Measurements from ENCODE around the gene MRAP. TPM values are rescaled to one million over a fixed set of nuclear protein-coding genes. Genes with fewer than 3 reads are reported as not detected.
"Not testable (repeated sequence)": the region's sequence is repeated elsewhere in the genome, so short reads cannot be mapped to it uniquely, and the experiment has no call there.

The MRAP gene
- polyA plus RNA-seq, 2 of the 4 experiments (the other 2 are of a cell fraction) = not detected

GRCh38 chr21:32261929-32262328 is 36.7 kb upstream of the MRAP start:
- ChIA-PET POLR2A (interaction anchor here (0.6 kb wide), 1 partner anchor 39 kb away, joined by 4 read pairs; no protein-coding TSS in a partner anchor), CTCF (interaction anchor here (0.8 kb wide), 1 partner anchor 396 kb away, joined by 3 read pairs; no protein-coding TSS in a partner anchor)
- Histone ChIP-seq H3K4me1 (peaks cover 4% of the 10 kb centered on the region; the same call in 1 of the 3 replicates), H3K4me2 (no peak overlapping the region), H3K4me3 (no peak overlapping the region), H3K9me3 (no peaks in the 10 kb centered on the region), H3K27ac (no peak overlapping the region)
- ATAC-seq (no peak), FAIRE-seq (no peak), DNase-seq (ENCODE audit: low read depth in 1 of 2, low spot score in 1 of 2) (no peak)
- WGBS (ENCODE audit: missing lambda C conversion rate) = 82% methylated on average over 5 of the region's 5 CpGs
- TF ChIP-seq NR3C1 (IDR thresholded peaks at IDR 0.05) (no peak), CTCF (IDR thresholded peaks at IDR 0.05) (no peak), MAFK (IDR thresholded peaks at IDR 0.05; ENCODE audit: partially characterized antibody) (no peak), TFCP2L1 (CRISPR knock-in tag; IDR thresholded peaks at IDR 0.05) (no peak), RFX5 (IDR thresholded peaks at IDR 0.05) (no peak), KDM1A (IDR thresholded peaks at IDR 0.05; ENCODE audit: low read depth) (no peak), USF2 (IDR thresholded peaks at IDR 0.05) (no peak), RNF2 (IDR thresholded peaks at IDR 0.05; ENCODE audit: borderline replicate concordance, low read depth) (no peak), ESRRA (IDR thresholded peaks at IDR 0.05; ENCODE audit: borderline replicate concordance, low read length) (no peak), ZFP36 (IDR thresholded peaks at IDR 0.05; ENCODE audit: borderline replicate concordance, partially characterized antibody) (no peak), FOSL2 (IDR thresholded peaks at IDR 0.05) (no peak), FOSL2 (CRISPR knock-in tag; IDR thresholded peaks at IDR 0.05) (no peak), CBX2 (IDR thresholded peaks at IDR 0.05; ENCODE audit: borderline replicate concordance, low read depth) (no peak), HOXB13 (CRISPR knock-in tag; IDR thresholded peaks at IDR 0.05; ENCODE audit: low read depth) (no peak), TP53 (CRISPR knock-in tag; IDR thresholded peaks at IDR 0.05) (no peak), RARB (CRISPR knock-in tag; IDR thresholded peaks at IDR 0.05) (no peak), POLR2A (IDR thresholded peaks at IDR 0.05; ENCODE audit: low read length) (no peak), JUN (IDR thresholded peaks at IDR 0.05) (no peak), GATA3 (IDR thresholded peaks at IDR 0.05; ENCODE audit: borderline replicate concordance) (no peak), NPAS2 (CRISPR knock-in tag; IDR thresholded peaks at IDR 0.05; ENCODE audit: borderline replicate concordance) (no peak), PHF8 (IDR thresholded peaks at IDR 0.05; ENCODE audit: borderline replicate concordance, low read depth) (no peak)

- ATAC-seq; FAIRE-seq; DNase-seq (ENCODE audit: low read depth in 1 of 2, low spot score in 1 of 2); POLR2A ChIA-PET; H3K27ac ChIP-seq; H3K9me3 ChIP-seq; H3K4me2 ChIP-seq; H3K4me3 ChIP-seq; H3K4me1 ChIP-seq; CTCF ChIA-PET: not testable (repeated sequence)
- no CpG with 5 or more reads among the region's 23 CpGs for WGBS (ENCODE audit: missing lambda C conversion rate)
These were observed 33.3 kb upstream of the MRAP start for GRCh38 chr21:32265321-32265720.

GRCh38 chr21:32270748-32271147 is 27.9 kb upstream of the MRAP start:
- H3K4me3 ChIP-seq = no peak overlapping the region
- ChIA-PET POLR2A (no interaction called here), CTCF (no interaction called here)
- DNase-seq (ENCODE audit: low read depth in 1 of 2, low spot score in 1 of 2) (no peak), FAIRE-seq (no peak), ATAC-seq (no peak)
- no peak overlapping the region for H3K4me2 ChIP-seq
- no peaks in the 10 kb centered on the region for H3K4me1 ChIP-seq
- no peak overlapping the region for H3K27ac ChIP-seq
- H3K9me3 ChIP-seq = no peaks in the 10 kb centered on the region
- WGBS (ENCODE audit: missing lambda C conversion rate) = 97% methylated on average over 4 of the region's 4 CpGs
- TF ChIP-seq ZC3H11A (IDR thresholded peaks at IDR 0.05) = no peak

All from A549 (cell line).